Esophagus muscularis mucosa (tissue), 3 donors: ENCODE data around the gene TMEM123.

Experiments used
- EP300 ChIP-seq: sonication (generic); formaldehyde crosslinking; IDR thresholded peaks from one replicate; pipeline ENCODE4 v1.6.1; 2017; ENCODE audit warnings: antibody characterized with exemption
- TF ChIP-seq, protein P1 (sequence below), 3 experiments: fragments of 200-600 bp in 2 of 3; fragments of 450-650 bp in 1 of 3; sonication (generic) in 2 of 3; IDR thresholded peaks; one replicate each; pipeline ENCODE4 v1.5.1; 2017 to 2019; ENCODE audit warnings: antibody characterized with exemption in 3 of 3, mild to moderate bottlenecking in 2 of 3, moderate library complexity in 1 of 3

- TF ChIP-seq, protein P1, sequence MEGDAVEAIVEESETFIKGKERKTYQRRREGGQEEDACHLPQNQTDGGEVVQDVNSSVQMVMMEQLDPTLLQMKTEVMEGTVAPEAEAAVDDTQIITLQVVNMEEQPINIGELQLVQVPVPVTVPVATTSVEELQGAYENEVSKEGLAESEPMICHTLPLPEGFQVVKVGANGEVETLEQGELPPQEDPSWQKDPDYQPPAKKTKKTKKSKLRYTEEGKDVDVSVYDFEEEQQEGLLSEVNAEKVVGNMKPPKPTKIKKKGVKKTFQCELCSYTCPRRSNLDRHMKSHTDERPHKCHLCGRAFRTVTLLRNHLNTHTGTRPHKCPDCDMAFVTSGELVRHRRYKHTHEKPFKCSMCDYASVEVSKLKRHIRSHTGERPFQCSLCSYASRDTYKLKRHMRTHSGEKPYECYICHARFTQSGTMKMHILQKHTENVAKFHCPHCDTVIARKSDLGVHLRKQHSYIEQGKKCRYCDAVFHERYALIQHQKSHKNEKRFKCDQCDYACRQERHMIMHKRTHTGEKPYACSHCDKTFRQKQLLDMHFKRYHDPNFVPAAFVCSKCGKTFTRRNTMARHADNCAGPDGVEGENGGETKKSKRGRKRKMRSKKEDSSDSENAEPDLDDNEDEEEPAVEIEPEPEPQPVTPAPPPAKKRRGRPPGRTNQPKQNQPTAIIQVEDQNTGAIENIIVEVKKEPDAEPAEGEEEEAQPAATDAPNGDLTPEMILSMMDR (IDR thresholded peaks at IDR 0.05), result no peak
- TF ChIP-seq EP300, result no peak
These were observed 41.7 kb upstream of the TMEM123 start for GRCh38 chr11:102494216-102494615.
